ENCODE measurements around the gene XPNPEP1.

XPNPEP1 gene

DNA sequence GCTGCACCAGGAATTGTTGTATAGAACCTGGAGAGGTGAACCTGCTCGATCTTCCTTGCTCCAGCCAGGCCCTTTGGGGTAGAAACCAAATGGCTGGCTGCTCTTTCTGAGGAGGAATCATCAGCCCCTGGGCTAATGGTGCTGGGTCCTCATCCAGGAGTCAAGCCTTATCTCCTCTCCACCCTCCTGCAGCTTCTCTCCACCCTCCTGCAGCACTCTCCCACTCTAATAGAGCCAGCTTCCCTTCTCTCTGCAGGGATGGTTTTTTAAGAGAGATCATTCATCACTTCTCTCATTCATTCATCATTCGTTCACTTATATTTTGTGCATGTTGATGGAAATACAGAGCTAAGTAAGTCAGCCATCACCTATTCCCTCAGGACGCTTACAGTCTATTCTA is 103.5 kb downstream of the XPNPEP1 start:
- no peak for DNase-seq (ENCODE audit: low read depth, low spot score)
